Measurements from ENCODE around the gene TAMM41.

Gene TAMM41

DNA sequence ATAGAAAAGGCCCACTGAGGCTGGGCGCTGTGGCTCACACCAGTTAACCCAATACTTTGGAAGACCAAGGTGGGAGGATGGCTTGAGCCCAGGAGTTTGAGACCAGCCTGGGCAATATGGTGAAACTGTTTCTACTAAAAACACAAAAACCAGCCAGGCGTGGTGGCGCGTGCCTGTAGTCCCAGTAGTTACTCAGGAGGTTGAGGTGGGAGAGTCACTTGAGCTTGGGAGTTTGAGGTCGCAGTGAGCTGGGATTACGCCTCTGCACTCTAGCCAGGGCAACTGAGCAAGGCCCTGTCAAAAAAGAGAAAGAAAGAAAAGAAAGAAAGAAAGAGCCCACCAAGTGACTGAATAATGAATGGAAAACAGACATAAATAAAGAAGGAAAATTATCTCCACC, 32.0 kb downstream of the TAMM41 start:
- DNase-seq (ENCODE audit: low read depth), result no peak
- TF ChIP-seq, protein P1, sequence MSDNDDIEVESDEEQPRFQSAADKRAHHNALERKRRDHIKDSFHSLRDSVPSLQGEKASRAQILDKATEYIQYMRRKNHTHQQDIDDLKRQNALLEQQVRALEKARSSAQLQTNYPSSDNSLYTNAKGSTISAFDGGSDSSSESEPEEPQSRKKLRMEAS (IDR thresholded peaks at IDR 0.05; ENCODE audit: low read depth, low read length), result no peak
- TF ChIP-seq MYC (IDR thresholded peaks at IDR 0.05; ENCODE audit: low read depth, low read length) (no peak), POLR2A (IDR thresholded peaks at IDR 0.05; ENCODE audit: extremely low read depth, insufficient read length) (no peak)
- TF ChIP-seq, protein P2, sequence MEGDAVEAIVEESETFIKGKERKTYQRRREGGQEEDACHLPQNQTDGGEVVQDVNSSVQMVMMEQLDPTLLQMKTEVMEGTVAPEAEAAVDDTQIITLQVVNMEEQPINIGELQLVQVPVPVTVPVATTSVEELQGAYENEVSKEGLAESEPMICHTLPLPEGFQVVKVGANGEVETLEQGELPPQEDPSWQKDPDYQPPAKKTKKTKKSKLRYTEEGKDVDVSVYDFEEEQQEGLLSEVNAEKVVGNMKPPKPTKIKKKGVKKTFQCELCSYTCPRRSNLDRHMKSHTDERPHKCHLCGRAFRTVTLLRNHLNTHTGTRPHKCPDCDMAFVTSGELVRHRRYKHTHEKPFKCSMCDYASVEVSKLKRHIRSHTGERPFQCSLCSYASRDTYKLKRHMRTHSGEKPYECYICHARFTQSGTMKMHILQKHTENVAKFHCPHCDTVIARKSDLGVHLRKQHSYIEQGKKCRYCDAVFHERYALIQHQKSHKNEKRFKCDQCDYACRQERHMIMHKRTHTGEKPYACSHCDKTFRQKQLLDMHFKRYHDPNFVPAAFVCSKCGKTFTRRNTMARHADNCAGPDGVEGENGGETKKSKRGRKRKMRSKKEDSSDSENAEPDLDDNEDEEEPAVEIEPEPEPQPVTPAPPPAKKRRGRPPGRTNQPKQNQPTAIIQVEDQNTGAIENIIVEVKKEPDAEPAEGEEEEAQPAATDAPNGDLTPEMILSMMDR (IDR thresholded peaks at IDR 0.05; ENCODE audit: low read depth, low read length), result no peak
- H3K4me3 ChIP-seq (ENCODE audit: low read depth, low read length), result no peak overlapping the region

DNA sequence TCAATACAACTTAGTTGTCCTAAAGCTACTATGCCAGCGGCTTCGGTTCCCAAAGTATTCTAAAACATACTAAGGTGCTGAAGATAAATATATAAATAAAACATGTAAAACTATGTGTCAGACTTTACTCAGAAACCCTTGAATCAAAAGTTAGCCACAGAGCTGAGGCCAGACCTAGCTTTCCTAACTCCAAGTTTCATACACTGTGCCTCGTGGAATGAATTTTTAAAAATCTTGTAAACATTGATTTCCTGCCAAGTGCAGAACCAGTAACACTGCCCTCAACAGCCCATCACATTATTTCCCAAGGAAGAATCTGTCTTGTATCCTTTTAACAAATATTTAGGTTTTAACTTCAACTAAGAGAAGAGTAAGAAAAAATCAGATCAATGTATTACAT, 36.4 kb downstream of the TAMM41 start:
- no peak for DNase-seq (ENCODE audit: low read depth)
- TF ChIP-seq, protein P2 (IDR thresholded peaks at IDR 0.05; ENCODE audit: low read depth, low read length), result no peak
- H3K4me3 ChIP-seq (ENCODE audit: low read depth, low read length), result no peak overlapping the region

DNA sequence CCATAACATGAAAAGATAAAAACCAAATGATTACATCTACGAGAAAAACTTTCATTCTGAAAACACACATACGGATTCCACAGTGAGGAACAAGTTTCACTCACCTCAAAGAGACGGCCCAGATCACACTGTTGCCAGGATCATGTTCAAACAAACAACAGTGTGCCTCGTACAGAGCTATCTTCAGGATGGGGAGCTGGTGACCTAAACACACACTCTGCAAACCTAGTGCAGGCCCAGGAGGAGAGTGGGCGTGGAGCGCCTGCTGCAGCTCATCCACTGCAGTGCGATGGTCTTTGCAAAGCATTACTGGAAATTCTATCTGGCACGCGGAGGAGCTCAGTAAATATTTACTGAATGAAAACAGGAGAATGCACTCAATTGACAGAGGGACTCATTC, 38.5 kb downstream of the TAMM41 start:
- H3K4me3 ChIP-seq (ENCODE audit: low read depth, low read length), result no peak overlapping the region
- TF ChIP-seq, protein P2 (IDR thresholded peaks at IDR 0.05; ENCODE audit: low read depth, low read length), result no peak
- TF ChIP-seq POLR2A (IDR thresholded peaks at IDR 0.05; ENCODE audit: extremely low read depth, insufficient read length) (no peak), MYC (IDR thresholded peaks at IDR 0.05; ENCODE audit: low read depth, low read length) (no peak)
- TF ChIP-seq, protein P1 (IDR thresholded peaks at IDR 0.05; ENCODE audit: low read depth, low read length), result no peak
- no peak for DNase-seq (ENCODE audit: low read depth)

DNA sequence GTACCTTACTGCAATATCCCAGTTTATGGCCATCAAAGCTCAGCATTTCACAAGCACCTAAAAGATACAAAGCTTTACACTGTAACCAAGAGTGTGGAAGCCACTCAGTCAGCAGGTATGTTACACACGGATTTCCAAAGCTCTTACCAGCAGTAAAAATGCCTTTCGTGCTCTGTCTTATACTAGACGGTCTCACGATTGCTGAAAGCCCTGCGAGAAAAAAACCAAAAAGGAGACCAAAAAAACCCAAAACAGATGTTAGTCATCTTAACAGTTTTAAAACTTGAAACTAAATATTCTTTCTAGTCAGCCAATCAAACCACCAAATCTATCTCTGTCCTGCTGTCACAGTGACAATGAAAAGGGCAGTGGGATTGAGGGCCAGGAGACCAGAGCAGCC, 39.0 kb downstream of the TAMM41 start:
- no peak overlapping the region for H3K4me3 ChIP-seq (ENCODE audit: low read depth, low read length)
- TF ChIP-seq, protein P2 (IDR thresholded peaks at IDR 0.05; ENCODE audit: low read depth, low read length), result no peak
- TF ChIP-seq MYC (IDR thresholded peaks at IDR 0.05; ENCODE audit: low read depth, low read length) (no peak), POLR2A (IDR thresholded peaks at IDR 0.05; ENCODE audit: extremely low read depth, insufficient read length) (no peak)
- TF ChIP-seq, protein P1 (IDR thresholded peaks at IDR 0.05; ENCODE audit: low read depth, low read length), result no peak
- DNase-seq (ENCODE audit: low read depth), result no peak

DNA sequence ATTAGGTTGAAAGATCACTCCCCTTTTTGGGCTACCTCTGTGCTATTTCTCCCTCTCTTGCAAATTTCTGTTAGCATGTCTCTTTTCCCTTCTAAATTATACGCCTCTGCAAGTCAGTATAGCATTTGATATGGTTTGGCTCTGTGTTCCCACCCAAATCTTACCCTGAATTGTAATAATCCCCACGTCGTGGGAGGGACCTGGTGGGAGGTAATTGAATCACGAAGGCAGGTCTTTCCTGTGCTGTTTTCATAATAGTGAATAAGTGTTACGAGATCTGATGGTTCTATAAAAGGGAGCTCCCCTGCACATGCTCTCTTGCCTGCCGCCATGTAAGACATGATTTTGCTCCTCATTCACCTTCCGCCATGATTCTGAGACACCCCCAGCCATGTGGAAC, 41.0 kb downstream of the TAMM41 start:
- no peak for DNase-seq (ENCODE audit: low read depth)
- H3K4me3 ChIP-seq (ENCODE audit: low read depth, low read length), result no peak overlapping the region
- TF ChIP-seq MYC (IDR thresholded peaks at IDR 0.05; ENCODE audit: low read depth, low read length), result no peak
- TF ChIP-seq, protein P2 (IDR thresholded peaks at IDR 0.05; ENCODE audit: low read depth, low read length), result no peak
- TF ChIP-seq, protein P1 (IDR thresholded peaks at IDR 0.05; ENCODE audit: low read depth, low read length), result no peak
- no peak for TF ChIP-seq POLR2A (IDR thresholded peaks at IDR 0.05; ENCODE audit: extremely low read depth, insufficient read length)
